Measurements from ENCODE around the gene RXRA. TPM values are rescaled to one million over a fixed set of nuclear protein-coding genes. Genes with fewer than 3 reads are reported as not detected.
A peak's percentile ranks its signal among the peaks of the same experiment; 100 is the strongest.

Gene RXRA
- total RNA-seq, 1 donor from 2014 or later: 83.3 TPM

GRCh38 chr9:134396825-134397224, 70.6 kb downstream of the RXRA start:
- Mint-ChIP-seq H3K27ac (ENCODE audit: unreplicated experiment) (peak overlapping the region; percentile 82), H3K9me3 (ENCODE audit: unreplicated experiment) (no peaks in the 10 kb centered on the region), H3K4me3 (ENCODE audit: unreplicated experiment) (peak overlapping the region; percentile 74), H3K4me1 (ENCODE audit: unreplicated experiment) (peaks cover 31% of the 10 kb centered on the region), H3K36me3 (ENCODE audit: low read depth, unreplicated experiment) (peaks cover 5% of the 10 kb centered on the region), H3K27me3 (ENCODE audit: unreplicated experiment) (peaks cover 6% of the 10 kb centered on the region)
- DNase-seq (ENCODE audit: low spot score): peak; percentile 48
- no peak for TF ChIP-seq CTCF (IDR thresholded peaks at IDR 0.05; ENCODE audit: unreplicated experiment)

DNA sequence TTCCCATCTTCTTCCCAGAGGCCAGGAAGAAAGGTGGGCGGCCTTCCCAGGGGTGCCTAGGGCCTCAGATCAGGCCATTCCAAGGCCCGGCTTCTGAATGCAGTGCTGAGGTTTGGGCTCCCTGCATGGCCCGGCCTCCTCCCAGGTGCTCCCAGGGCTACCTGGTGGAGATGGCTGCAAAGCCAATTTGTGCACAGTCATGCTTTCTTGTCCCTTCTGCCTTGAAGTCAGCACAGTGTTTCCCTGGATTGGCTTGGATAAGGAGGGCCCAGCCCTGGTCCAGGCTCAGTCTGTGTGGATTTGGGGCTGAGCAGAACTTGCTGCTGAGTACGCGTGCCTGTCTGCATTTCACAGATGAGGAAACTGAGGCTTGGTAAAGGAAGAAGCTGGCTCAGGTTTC, 72.5 kb downstream of the RXRA start:
- no peaks in the 10 kb centered on the region for H3K9me3 Mint-ChIP-seq (ENCODE audit: unreplicated experiment)
- peaks cover 3% of the 10 kb centered on the region for H3K27me3 Mint-ChIP-seq (ENCODE audit: unreplicated experiment)
- DNase-seq (ENCODE audit: low spot score): no peak
- H3K27ac Mint-ChIP-seq (ENCODE audit: unreplicated experiment): no peak overlapping the region
- H3K4me3 Mint-ChIP-seq (ENCODE audit: unreplicated experiment): no peak overlapping the region
- H3K4me1 Mint-ChIP-seq (ENCODE audit: unreplicated experiment): peaks cover 25% of the 10 kb centered on the region
- no peak for TF ChIP-seq CTCF (IDR thresholded peaks at IDR 0.05; ENCODE audit: unreplicated experiment)
- H3K36me3 Mint-ChIP-seq (ENCODE audit: low read depth, unreplicated experiment): peaks cover 4% of the 10 kb centered on the region

DNA sequence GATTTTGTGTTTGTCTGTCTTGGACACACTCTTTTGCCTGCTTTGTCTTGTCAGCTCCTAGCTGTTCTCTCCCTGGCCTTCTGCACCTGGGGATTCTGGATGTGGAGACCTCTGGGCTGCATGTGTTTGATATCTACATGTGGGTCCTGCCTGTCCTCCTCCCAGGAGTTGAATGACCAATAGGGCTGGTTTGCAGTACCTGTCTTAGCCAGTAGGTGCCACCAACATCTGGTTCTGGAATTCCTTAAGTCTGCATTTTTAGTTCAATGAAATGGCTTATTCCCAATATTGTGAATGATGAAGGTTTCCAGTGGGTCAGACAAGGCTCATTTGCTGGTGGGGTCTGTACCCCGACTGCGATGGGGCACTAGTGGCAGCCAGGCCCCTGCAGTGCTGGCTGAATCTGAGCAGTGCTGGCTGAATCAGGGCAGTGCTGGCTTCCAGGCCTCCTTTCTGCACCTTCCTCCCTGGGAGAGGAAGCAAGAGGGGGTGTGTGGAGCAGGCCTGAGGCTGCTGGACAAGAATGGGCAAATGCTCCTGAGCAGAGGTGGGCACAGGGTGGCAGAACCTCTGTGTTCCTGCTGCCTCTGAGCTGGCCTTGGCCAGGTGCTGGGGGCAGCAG, 73.3 kb downstream of the RXRA start:
- H3K4me1 Mint-ChIP-seq (ENCODE audit: unreplicated experiment): peaks cover 25% of the 10 kb centered on the region
- H3K36me3 Mint-ChIP-seq (ENCODE audit: low read depth, unreplicated experiment): no peaks in the 10 kb centered on the region
- H3K27me3 Mint-ChIP-seq (ENCODE audit: unreplicated experiment): peaks cover 5% of the 10 kb centered on the region
- no peak for DNase-seq (ENCODE audit: low spot score)
- peak; percentile 84 for TF ChIP-seq CTCF (IDR thresholded peaks at IDR 0.05; ENCODE audit: unreplicated experiment)
- no peak overlapping the region for H3K27ac Mint-ChIP-seq (ENCODE audit: unreplicated experiment)
- H3K4me3 Mint-ChIP-seq (ENCODE audit: unreplicated experiment): no peak overlapping the region
- no peaks in the 10 kb centered on the region for H3K9me3 Mint-ChIP-seq (ENCODE audit: unreplicated experiment)

DNA sequence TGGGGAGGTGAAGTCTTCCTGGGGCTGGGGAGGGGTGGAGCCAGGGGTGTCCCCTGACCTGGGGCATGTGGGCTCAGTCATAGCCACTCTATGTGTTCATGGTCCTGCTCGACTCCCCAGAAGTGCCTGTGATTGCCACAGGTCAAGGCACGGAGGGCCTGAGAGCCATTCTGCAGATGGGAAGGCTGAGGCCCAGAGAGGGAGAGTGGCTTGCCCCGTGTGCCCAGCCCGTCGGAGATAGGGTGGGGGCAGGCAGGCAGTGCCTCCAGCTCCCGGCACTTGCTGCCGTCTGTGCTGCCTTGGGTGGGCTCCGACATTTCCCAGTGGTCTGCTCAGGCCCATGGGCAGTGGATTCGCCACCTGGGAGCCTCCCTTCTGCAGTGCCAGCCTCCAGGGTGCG, 74.0 kb downstream of the RXRA start:
- H3K36me3 Mint-ChIP-seq (ENCODE audit: low read depth, unreplicated experiment): no peaks in the 10 kb centered on the region
- no peak for DNase-seq (ENCODE audit: low spot score)
- no peak overlapping the region for H3K4me3 Mint-ChIP-seq (ENCODE audit: unreplicated experiment)
- peaks cover 28% of the 10 kb centered on the region for H3K4me1 Mint-ChIP-seq (ENCODE audit: unreplicated experiment)
- no peak for TF ChIP-seq CTCF (IDR thresholded peaks at IDR 0.05; ENCODE audit: unreplicated experiment)
- peaks cover 7% of the 10 kb centered on the region for H3K27me3 Mint-ChIP-seq (ENCODE audit: unreplicated experiment)
- no peaks in the 10 kb centered on the region for H3K9me3 Mint-ChIP-seq (ENCODE audit: unreplicated experiment)
- H3K27ac Mint-ChIP-seq (ENCODE audit: unreplicated experiment): no peak overlapping the region

GRCh38 chr9:134401391-134401790, 75.1 kb downstream of the RXRA start:
- Mint-ChIP-seq H3K27me3 (ENCODE audit: unreplicated experiment) (peaks cover 11% of the 10 kb centered on the region), H3K4me3 (ENCODE audit: unreplicated experiment) (no peak overlapping the region), H3K4me1 (ENCODE audit: unreplicated experiment) (peaks cover 33% of the 10 kb centered on the region), H3K9me3 (ENCODE audit: unreplicated experiment) (no peaks in the 10 kb centered on the region), H3K27ac (ENCODE audit: unreplicated experiment) (no peak overlapping the region), H3K36me3 (ENCODE audit: low read depth, unreplicated experiment) (peaks cover 4% of the 10 kb centered on the region)
- no peak for TF ChIP-seq CTCF (IDR thresholded peaks at IDR 0.05; ENCODE audit: unreplicated experiment)
- no peak for DNase-seq (ENCODE audit: low spot score)
